Uterus (tissue), 2 donors: ENCODE data around the gene MDM4.

Source experiments
- CTCF ChIP-seq, 4 experiments: fragments of 200-600 bp in 2 of 4; fragments of 450-650 bp in 2 of 4; sonication (generic) in 2 of 4; IDR thresholded peaks; one replicate each; pipeline ENCODE4 v1.5.1; 2016 to 2019; ENCODE audit warnings: antibody characterized with exemption in 4 of 4, mild to moderate bottlenecking in 2 of 4, moderate library complexity in 1 of 4
- POLR2A ChIP-seq, 2 donors: fragments of 450-650 bp; IDR thresholded peaks; one replicate each; pipeline ENCODE4 v1.6.1; 2016; ENCODE audit warnings: antibody characterized with exemption in 2 of 2, mild to moderate bottlenecking in 1 of 2, moderate library complexity in 1 of 2

- TF ChIP-seq CTCF (IDR thresholded peaks at IDR 0.05) (no peak), POLR2A (IDR thresholded peaks at IDR 0.05) (no peak)
These were observed 22.8 kb upstream of the MDM4 start for GRCh38 chr1:204493145-204493983.
